GM23248 (cell line): ENCODE results near the gene SBDS. TPM values are rescaled to one million over a fixed set of nuclear protein-coding genes. Genes with fewer than 3 reads are reported as not detected.
A peak's percentile ranks its signal among the peaks of the same experiment; 100 is the strongest.

Experiments
- DNase-seq: peaks from one replicate; pipeline ENCODE4 v3.0.0-alpha.2; 2015
- H2AFZ ChIP-seq: fragments of 200-600 bp; sonication (generic); 2 replicates; pipeline ENCODE4 v1.6.1; 2016; ENCODE audit warnings: antibody characterized with exemption
- H3F3A ChIP-seq: fragments of 200-600 bp; sonication (generic); 2 replicates; pipeline ENCODE4 v1.6.1; 2016; ENCODE audit warnings: mild to moderate bottlenecking, antibody characterized with exemption, mixed run types; ENCODE audit not compliant: insufficient read depth
- H3K27ac ChIP-seq: fragments of 200-600 bp; sonication (generic); 2 replicates; pipeline ENCODE4 v1.5.1; 2016; ENCODE audit warnings: mild to moderate bottlenecking
- H3K27me3 ChIP-seq: fragments of 200-600 bp; sonication (generic); replicated peaks from 2 replicates; pipeline ENCODE4 v1.6.1; 2016; ENCODE audit warnings: mild to moderate bottlenecking; ENCODE audit not compliant: insufficient read depth
- H3K36me3 ChIP-seq: fragments of 200-600 bp; sonication (generic); 2 replicates; pipeline ENCODE4 v1.6.1; 2016; ENCODE audit warnings: low read depth, mild to moderate bottlenecking
- H3K4me1 ChIP-seq: fragments of 200-600 bp; sonication (generic); 2 replicates; pipeline ENCODE4 v1.6.1; 2016; ENCODE audit warnings: mild to moderate bottlenecking; ENCODE audit not compliant: insufficient read depth
- H3K4me2 ChIP-seq: fragments of 200-600 bp; sonication (generic); one replicate; pipeline ENCODE4 v1.6.1; 2016; ENCODE audit warnings: mild to moderate bottlenecking; ENCODE audit not compliant: unreplicated experiment
- H3K4me3 ChIP-seq: fragments of 200-600 bp; sonication (generic); 2 replicates; pipeline ENCODE4 v1.5.1; 2016; ENCODE audit warnings: mild to moderate bottlenecking
- H3K79me2 ChIP-seq: fragments of 200-600 bp; sonication (generic); 2 replicates; pipeline ENCODE4 v1.6.1; 2016; ENCODE audit warnings: mild to moderate bottlenecking; ENCODE audit not compliant: insufficient read depth
- H3K9ac ChIP-seq: fragments of 200-600 bp; sonication (generic); 2 replicates; pipeline ENCODE4 v1.6.1; 2016; ENCODE audit warnings: mild to moderate bottlenecking
- H3K9me2 ChIP-seq: fragments of 200-600 bp; sonication (generic); 2 replicates; pipeline ENCODE4 v1.6.1; 2016; ENCODE audit warnings: mixed run types, mild to moderate bottlenecking, moderate library complexity; ENCODE audit not compliant: insufficient read depth
- H3K9me3 ChIP-seq: fragments of 200-600 bp; sonication (generic); one replicate; pipeline ENCODE4 v1.6.1; 2017; ENCODE audit warnings: low read depth
- H4K20me1 ChIP-seq: fragments of 200-600 bp; sonication (generic); 2 replicates; pipeline ENCODE4 v1.6.0; 2016; ENCODE audit not compliant: insufficient read depth
- EZH2 ChIP-seq: fragments of 200-600 bp; sonication (generic); IDR thresholded peaks from 2 replicates; pipeline ENCODE4 v1.6.1; 2018; ENCODE audit warnings: antibody characterized with exemption, mild to moderate bottlenecking; ENCODE audit not compliant: insufficient read depth, poor library complexity, severe bottlenecking
- EZH2phosphoT487 ChIP-seq: fragments of 200-600 bp; sonication (generic); IDR thresholded peaks from 2 replicates; pipeline ENCODE4 v1.6.1; 2018; ENCODE audit warnings: antibody characterized with exemption, moderate library complexity, mild to moderate bottlenecking, low read depth; ENCODE audit not compliant: insufficient read depth
- WGBS, 2 experiments: methylation state at CpG; one replicate each; pipeline ENCODE4 v1.1.6; 2015 to 2017; ENCODE audit warnings: low lambda C conversion rate in 2 of 2, low coverage in 1 of 2; ENCODE audit errors: missing lambda C conversion rate in 2 of 2; 5-methylcytosine and 5-hydroxymethylcytosine counted together
- in situ Hi-C: fragments of 300-500 bp; cut with MboI; formaldehyde crosslinking; loops from 2 replicates; pipeline ENCODE4 v1.15.0; 2020
- polyA plus RNA-seq: library from polyadenylated mRNA; unstranded; fragments of >200 nt; fragmentation: Nextera tagmentation; extraction: Ambion mirVana; gene quantifications from 2 replicates; pipeline ENCODE4 v1.2.1, GENCODE V29; 2016
- total RNA-seq: library from RNA; depleted of rRNA; stranded (reverse); fragments of >200 nt; shearing (Covaris generic); gene quantifications from 2 replicates; pipeline ENCODE4 v1.2.3, GENCODE V29; 2014

The SBDS gene
- total and polyA plus RNA-seq, 2 experiments from 2014 or later, result 143 to 241 TPM

GRCh38 chr7:66952343-66953043 is 42.9 kb downstream of the SBDS start:
- Histone ChIP-seq H3K4me1 (peaks cover 17% of the 10 kb centered on the region), H3F3A (peaks cover 4% of the 10 kb centered on the region; the same call in 1 of the 2 replicates), H3K79me2 (no peaks in the 10 kb centered on the region), H3K9ac (no peak overlapping the region), H3K9me3 (no peaks in the 10 kb centered on the region), H3K27ac (peak overlapping the region; percentile 39), H4K20me1 (no peaks in the 10 kb centered on the region), H3K27me3 (no peaks in the 10 kb centered on the region), H2AFZ (no peak overlapping the region), H3K36me3 (peaks cover 36% of the 10 kb centered on the region), H3K4me3 (no peak overlapping the region), H3K4me2 (peak overlapping the region; percentile 32), H3K9me2 (no peaks in the 10 kb centered on the region)
- TF ChIP-seq EZH2, result no peak
- no peak for TF ChIP-seq EZH2phosphoT487
- in situ Hi-C loops, result no loop called here
- WGBS, 2 experiments, result 44 to 47% methylated on average over 11 of the region's 11 CpGs
- peak; percentile 60 for DNase-seq

- in situ Hi-C loops, result no loop called here
- DNase-seq, result peak; percentile 48
- TF ChIP-seq EZH2phosphoT487, result no peak
- no peak for TF ChIP-seq EZH2
- Histone ChIP-seq H3K4me1 (peaks cover 10% of the 10 kb centered on the region), H3K4me2 (no peak overlapping the region), H3K9me3 (no peaks in the 10 kb centered on the region), H3K79me2 (peaks cover 13% of the 10 kb centered on the region; the same call in 1 of the 2 replicates), H3K9ac (no peak overlapping the region), H2AFZ (no peak overlapping the region), H3K9me2 (no peaks in the 10 kb centered on the region), H3K27me3 (no peaks in the 10 kb centered on the region), H3K27ac (no peak overlapping the region), H3K4me3 (no peak overlapping the region), H3F3A (peaks cover 4% of the 10 kb centered on the region; the same call in 1 of the 2 replicates), H4K20me1 (no peaks in the 10 kb centered on the region), H3K36me3 (peaks cover 26% of the 10 kb centered on the region)
- 78 to 82% methylated on average over 8 of the region's 8 CpGs for WGBS, 2 experiments
These were observed 44.6 kb downstream of the SBDS start for GRCh38 chr7:66950763-66951162.

- H3K4me2 ChIP-seq, result no peak overlapping the region
- peaks cover 4% of the 10 kb centered on the region; the same call in 1 of the 2 replicates for H3F3A ChIP-seq
- no peaks in the 10 kb centered on the region for H3K9me3 ChIP-seq
- in situ Hi-C loops, result no loop called here
- no peak overlapping the region for H3K27ac ChIP-seq
- peaks cover 17% of the 10 kb centered on the region; the same call in 1 of the 2 replicates for H3K79me2 ChIP-seq
- H3K27me3 ChIP-seq, result no peaks in the 10 kb centered on the region
- H4K20me1 ChIP-seq, result no peaks in the 10 kb centered on the region
- TF ChIP-seq EZH2 (no peak), EZH2phosphoT487 (no peak)
- no peak for DNase-seq
- peaks cover 22% of the 10 kb centered on the region for H3K36me3 ChIP-seq
- peaks cover 10% of the 10 kb centered on the region for H3K4me1 ChIP-seq
- H2AFZ ChIP-seq, result no peak overlapping the region
- WGBS, 2 experiments, result 73 to 82% methylated on average over 3 of the region's 3 CpGs
- H3K4me3 ChIP-seq, result no peak overlapping the region
- H3K9ac ChIP-seq, result no peak overlapping the region
- no peaks in the 10 kb centered on the region for H3K9me2 ChIP-seq
These were observed 45.1 kb downstream of the SBDS start for GRCh38 chr7:66950311-66950710.

- H3K36me3 ChIP-seq, result peaks cover 27% of the 10 kb centered on the region
- H3K27ac ChIP-seq, result no peak overlapping the region
- H3K4me1 ChIP-seq, result peaks cover 10% of the 10 kb centered on the region
- no peak for TF ChIP-seq EZH2phosphoT487
- TF ChIP-seq EZH2, result no peak
- in situ Hi-C loops, result no loop called here
- H4K20me1 ChIP-seq, result no peaks in the 10 kb centered on the region
- no peaks in the 10 kb centered on the region for H3K9me2 ChIP-seq
- H3K9me3 ChIP-seq, result no peaks in the 10 kb centered on the region
- peaks cover 4% of the 10 kb centered on the region; the same call in 1 of the 2 replicates for H3F3A ChIP-seq
- no peak overlapping the region for H3K9ac ChIP-seq
- H2AFZ ChIP-seq, result no peak overlapping the region
- no peaks in the 10 kb centered on the region for H3K27me3 ChIP-seq
- H3K79me2 ChIP-seq, result peaks cover 34% of the 10 kb centered on the region
- H3K4me3 ChIP-seq, result no peak overlapping the region
- H3K4me2 ChIP-seq, result no peak overlapping the region
- WGBS, 2 experiments, result 90 to 94% methylated on average over 19 of the region's 19 CpGs
- no peak for DNase-seq
These were observed 46.8 kb downstream of the SBDS start for GRCh38 chr7:66948480-66949109.
